ENCODE data around the gene CLDN5.

DNA sequence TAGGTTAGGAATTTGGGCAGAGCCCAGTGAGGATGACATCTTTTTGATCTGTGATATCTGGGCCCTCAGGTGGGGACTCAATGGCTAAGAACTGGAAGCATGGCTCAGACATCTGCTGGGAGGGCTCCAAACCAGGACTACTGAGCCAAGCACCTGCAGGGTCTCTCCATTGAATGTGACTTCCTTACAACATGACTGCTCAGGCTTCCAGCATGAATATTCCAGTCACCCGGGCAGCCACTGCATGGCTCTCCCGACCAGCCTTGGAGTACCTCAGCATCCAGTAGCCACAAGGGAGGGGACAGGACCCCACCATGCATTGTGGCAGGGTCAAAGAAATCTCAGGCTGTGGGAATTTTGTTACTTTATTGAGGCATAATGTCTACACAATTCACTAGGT is 35.9 kb downstream of the CLDN5 start:
- TF ChIP-seq, protein P1, sequence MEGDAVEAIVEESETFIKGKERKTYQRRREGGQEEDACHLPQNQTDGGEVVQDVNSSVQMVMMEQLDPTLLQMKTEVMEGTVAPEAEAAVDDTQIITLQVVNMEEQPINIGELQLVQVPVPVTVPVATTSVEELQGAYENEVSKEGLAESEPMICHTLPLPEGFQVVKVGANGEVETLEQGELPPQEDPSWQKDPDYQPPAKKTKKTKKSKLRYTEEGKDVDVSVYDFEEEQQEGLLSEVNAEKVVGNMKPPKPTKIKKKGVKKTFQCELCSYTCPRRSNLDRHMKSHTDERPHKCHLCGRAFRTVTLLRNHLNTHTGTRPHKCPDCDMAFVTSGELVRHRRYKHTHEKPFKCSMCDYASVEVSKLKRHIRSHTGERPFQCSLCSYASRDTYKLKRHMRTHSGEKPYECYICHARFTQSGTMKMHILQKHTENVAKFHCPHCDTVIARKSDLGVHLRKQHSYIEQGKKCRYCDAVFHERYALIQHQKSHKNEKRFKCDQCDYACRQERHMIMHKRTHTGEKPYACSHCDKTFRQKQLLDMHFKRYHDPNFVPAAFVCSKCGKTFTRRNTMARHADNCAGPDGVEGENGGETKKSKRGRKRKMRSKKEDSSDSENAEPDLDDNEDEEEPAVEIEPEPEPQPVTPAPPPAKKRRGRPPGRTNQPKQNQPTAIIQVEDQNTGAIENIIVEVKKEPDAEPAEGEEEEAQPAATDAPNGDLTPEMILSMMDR (IDR thresholded peaks at IDR 0.05), result no peak
- no peak for TF ChIP-seq POLR2A (IDR thresholded peaks at IDR 0.05)
